Measurements from ENCODE around the gene EVI5.

GRCh38 chr1:92804721-92805201, 19.9 kb upstream of the EVI5 start:
- TF ChIP-seq POLR2A (IDR thresholded peaks at IDR 0.05), result no peak
- no peak for TF ChIP-seq CTCF (IDR thresholded peaks at IDR 0.05)

Measured in thyroid gland (tissue), 4 donors.